GM18520 (cell line): Measurements from ENCODE around the gene LGALS9B.
"Not testable (repeated sequence)": the region's sequence is repeated elsewhere in the genome, so short reads cannot be mapped to it uniquely, and the experiment has no call there.

Experiments used
- ATAC-seq: cut with Tn5 transposase; IDR thresholded peaks from one replicate; pipeline ENCODE4 v1.9.1; 2021; ENCODE audit not compliant: unreplicated experiment

Gene LGALS9B

GRCh38 chr17:20469107-20469506 lies 1.8 kb upstream of the LGALS9B start:
- peak; percentile 27 for ATAC-seq

GRCh38 chr17:20466999-20467398 lies 340 bp downstream of the LGALS9B start:
- peak; percentile 5 for ATAC-seq

GRCh38 chr17:20466553-20466952 lies 786 bp downstream of the LGALS9B start:
- peak; percentile 45 for ATAC-seq

- not testable (repeated sequence) for ATAC-seq
Observed at GRCh38 chr17:20465535-20465934, 1.8 kb downstream of the LGALS9B start.

- ATAC-seq: not testable (repeated sequence)
Observed at GRCh38 chr17:20464854-20465414, 2.4 kb downstream of the LGALS9B start.

- not testable (repeated sequence) for ATAC-seq
Observed at GRCh38 chr17:20462158-20462557, 5.2 kb downstream of the LGALS9B start.

GRCh38 chr17:20457848-20458381 lies 9.4 kb downstream of the LGALS9B start:
- ATAC-seq: not testable (repeated sequence)

- ATAC-seq: not testable (repeated sequence)
Observed at GRCh38 chr17:20455106-20455505, 12.2 kb downstream of the LGALS9B start.

GRCh38 chr17:20453820-20454434 lies 13.4 kb downstream of the LGALS9B start:
- not testable (repeated sequence) for ATAC-seq

GRCh38 chr17:20450852-20451251 lies 16.5 kb downstream of the LGALS9B start:
- peak; percentile 65 for ATAC-seq

GRCh38 chr17:20447534-20448321 lies 19.6 kb downstream of the LGALS9B start:
- not testable (repeated sequence) for ATAC-seq

- not testable (repeated sequence) for ATAC-seq
Observed at GRCh38 chr17:20446895-20447294, 20.4 kb downstream of the LGALS9B start.

- not testable (repeated sequence) for ATAC-seq
Observed at GRCh38 chr17:20444581-20445236, 22.6 kb downstream of the LGALS9B start.

- not testable (repeated sequence) for ATAC-seq
Observed at GRCh38 chr17:20444173-20444572, 23.2 kb downstream of the LGALS9B start.

GRCh38 chr17:20443632-20444031 lies 23.7 kb downstream of the LGALS9B start:
- ATAC-seq: not testable (repeated sequence)

GRCh38 chr17:20440665-20441064 lies 26.7 kb downstream of the LGALS9B start:
- not testable (repeated sequence) for ATAC-seq

- ATAC-seq: not testable (repeated sequence)
Observed at GRCh38 chr17:20435166-20435565, 32.2 kb downstream of the LGALS9B start.

- ATAC-seq: not testable (repeated sequence)
Observed at GRCh38 chr17:20433382-20433781, 34.0 kb downstream of the LGALS9B start.

GRCh38 chr17:20427264-20427663 lies 40.1 kb downstream of the LGALS9B start:
- not testable (repeated sequence) for ATAC-seq

- not testable (repeated sequence) for ATAC-seq
Observed at GRCh38 chr17:20422826-20423225, 44.5 kb downstream of the LGALS9B start.

- ATAC-seq: not testable (repeated sequence)
Observed at GRCh38 chr17:20418838-20419237, 48.5 kb downstream of the LGALS9B start.
